ENCODE measurements around the gene SIRT7. TPM values are rescaled to one million over a fixed set of nuclear protein-coding genes. Genes with fewer than 3 reads are reported as not detected.
"Not testable (repeated sequence)": the region's sequence is repeated elsewhere in the genome, so short reads cannot be mapped to it uniquely, and the experiment has no call there.

The SIRT7 gene
- polyA plus RNA-seq, 4 donors = 25.9 to 129 (median 60.4) TPM

GRCh38 chr17:81920612-81921536 lies 2.9 kb upstream of the SIRT7 start:
- FAIRE-seq (no peak), DNase-seq (peak in 1 of 2 donors; percentile 58)
- Histone ChIP-seq H3K27me3 (ENCODE audit: control insufficient read depth in 3 of 3, insufficient read depth in 3 of 3, low read length in 3 of 3) (no peaks in the 10 kb centered on the region), H3K36me3 (ENCODE audit: control insufficient read depth in 3 of 3, insufficient read depth in 2 of 3, low read depth in 1 of 3, low read length in 3 of 3) (peaks cover 0 to 64% (median 2%) of the 10 kb centered on the region in 3 donors), H3K9me3 (ENCODE audit: control insufficient read depth in 2 of 2, insufficient read depth in 1 of 2, low read depth in 1 of 2, low read length in 1 of 2) (no peaks in the 10 kb centered on the region), H3K4me1 (ENCODE audit: control insufficient read depth in 3 of 3, insufficient read depth in 2 of 3, low read depth in 1 of 3, low read length in 2 of 3) (peaks cover 16 to 61% (median 22%) of the 10 kb centered on the region in 3 donors), H3K27ac (ENCODE audit: low read depth in 1 of 3, low read length in 2 of 3) (peak overlapping the region in 2 of 3 donors; percentile 14 to 48), H3K4me3 (ENCODE audit: low read depth in 1 of 3, low read length in 3 of 3) (no peak overlapping the region)
- 74 to 87% (median 78%) methylated on average over 33 of the region's 33 CpGs for WGBS, 3 donors

- FAIRE-seq = no peak
- peaks cover 2 to 72% (median 12%) of the 10 kb centered on the region in 3 donors for H3K36me3 ChIP-seq (ENCODE audit: control insufficient read depth in 3 of 3, insufficient read depth in 2 of 3, low read depth in 1 of 3, low read length in 3 of 3)
- WGBS, 3 donors = 42 to 71% (median 50%) methylated on average over 15 of the region's 15 CpGs
- peak overlapping the region; percentile 80 to 87 (median 86) for H3K27ac ChIP-seq (ENCODE audit: low read depth in 1 of 3, low read length in 2 of 3)
- H3K4me3 ChIP-seq (ENCODE audit: low read depth in 1 of 3, low read length in 3 of 3) = no peak overlapping the region
- no peaks in the 10 kb centered on the region for H3K27me3 ChIP-seq (ENCODE audit: control insufficient read depth in 3 of 3, insufficient read depth in 3 of 3, low read length in 3 of 3)
- H3K9me3 ChIP-seq (ENCODE audit: control insufficient read depth in 2 of 2, insufficient read depth in 1 of 2, low read depth in 1 of 2, low read length in 1 of 2) = no peaks in the 10 kb centered on the region
- H3K4me1 ChIP-seq (ENCODE audit: control insufficient read depth in 3 of 3, insufficient read depth in 2 of 3, low read depth in 1 of 3, low read length in 2 of 3) = peaks cover 12 to 47% (median 16%) of the 10 kb centered on the region in 3 donors
- DNase-seq = peak; percentile 49 to 93
Measured at GRCh38 chr17:81918832-81919545, 1.0 kb upstream of the SIRT7 start.

DNA sequence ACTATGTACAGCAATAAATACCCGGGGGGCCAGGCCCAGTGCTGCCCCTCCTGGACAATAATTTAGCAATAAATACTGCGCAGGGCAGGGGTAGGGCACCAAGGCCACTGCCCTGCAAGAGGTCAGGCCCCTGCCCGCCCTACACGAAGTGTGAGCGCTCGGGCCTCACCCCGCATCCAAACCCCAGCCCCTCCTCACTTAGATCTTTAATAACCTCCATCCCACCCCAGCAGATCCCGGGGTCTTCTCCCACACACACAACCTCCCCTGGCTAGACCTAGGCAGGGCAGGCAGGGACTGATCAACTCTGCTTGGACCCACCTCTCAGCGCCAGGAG lies 325 bp upstream of the SIRT7 start:
- FAIRE-seq; DNase-seq; H3K27me3 ChIP-seq (ENCODE audit: control insufficient read depth in 3 of 3, insufficient read depth in 3 of 3, low read length in 3 of 3); H3K9me3 ChIP-seq (ENCODE audit: control insufficient read depth in 2 of 2, insufficient read depth in 1 of 2, low read depth in 1 of 2, low read length in 1 of 2): not testable (repeated sequence)
- H3K4me3 ChIP-seq (ENCODE audit: low read depth in 1 of 3, low read length in 3 of 3) = peak overlapping the region in 1 of 3 donors; percentile 24
- H3K36me3 ChIP-seq (ENCODE audit: control insufficient read depth in 3 of 3, insufficient read depth in 2 of 3, low read depth in 1 of 3, low read length in 3 of 3) = peaks cover 2 to 72% (median 17%) of the 10 kb centered on the region in 3 donors
- peaks cover 8 to 40% (median 12%) of the 10 kb centered on the region in 3 donors for H3K4me1 ChIP-seq (ENCODE audit: control insufficient read depth in 3 of 3, insufficient read depth in 2 of 3, low read depth in 1 of 3, low read length in 2 of 3)
- 23 to 36% (median 23%) methylated on average over 9 of the region's 9 CpGs for WGBS, 3 donors
- peak overlapping the region; percentile 80 to 87 (median 86) for H3K27ac ChIP-seq (ENCODE audit: low read depth in 1 of 3, low read length in 2 of 3)

DNA sequence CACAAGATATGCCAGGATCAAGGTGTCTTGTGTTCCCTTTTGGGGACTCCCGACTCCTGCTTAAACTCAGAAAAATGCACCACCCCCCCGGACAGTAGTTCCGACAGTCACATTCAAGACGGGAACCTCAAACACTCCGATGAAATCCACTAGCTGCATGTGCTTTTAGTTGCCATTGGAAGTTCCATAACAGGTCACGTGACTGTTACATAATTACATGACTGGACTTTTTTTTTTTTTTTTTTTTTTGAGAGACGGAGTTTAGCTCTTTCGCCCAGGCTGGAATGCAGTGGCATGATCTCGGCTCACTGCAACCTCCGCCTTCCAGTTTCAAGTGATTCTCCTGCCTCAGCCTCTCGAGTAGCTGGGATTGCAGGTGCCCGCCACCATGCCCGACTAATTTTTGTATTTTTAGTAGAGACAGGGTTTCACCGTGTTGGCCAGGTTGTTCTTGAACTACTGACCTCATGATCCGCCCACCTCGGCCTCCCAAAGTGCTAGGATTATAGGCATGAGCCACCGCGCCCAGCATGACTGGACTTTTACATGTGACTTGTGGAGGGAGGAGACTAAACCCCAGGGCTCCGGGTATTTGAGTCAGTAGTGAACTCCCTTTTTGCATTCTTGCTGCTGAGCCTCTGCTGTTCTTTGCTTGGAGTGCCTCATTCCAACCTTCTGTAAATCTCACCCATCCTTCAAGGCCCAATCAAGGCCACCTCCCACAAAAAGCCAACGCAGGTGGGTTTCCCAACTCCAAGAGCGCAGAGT lies 1.6 kb downstream of the SIRT7 start:
- H3K4me3 ChIP-seq (ENCODE audit: low read depth in 1 of 3, low read length in 3 of 3) = peak overlapping the region in 2 of 3 donors; percentile 49 to 91
- H3K27ac ChIP-seq (ENCODE audit: low read depth in 1 of 3, low read length in 2 of 3) = peak overlapping the region; percentile 35 to 94 (median 52)
- DNase-seq (peak; percentile 60 to 82), FAIRE-seq (no peak)
- H3K27me3 ChIP-seq (ENCODE audit: control insufficient read depth in 3 of 3, insufficient read depth in 3 of 3, low read length in 3 of 3) = no peaks in the 10 kb centered on the region
- WGBS, 3 donors = 63 to 75% (median 65%) methylated on average over 21 of the region's 21 CpGs
- peaks cover 8 to 33% (median 9%) of the 10 kb centered on the region in 3 donors for H3K4me1 ChIP-seq (ENCODE audit: control insufficient read depth in 3 of 3, insufficient read depth in 2 of 3, low read depth in 1 of 3, low read length in 2 of 3)
- peaks cover 9 to 73% (median 21%) of the 10 kb centered on the region in 3 donors for H3K36me3 ChIP-seq (ENCODE audit: control insufficient read depth in 3 of 3, insufficient read depth in 2 of 3, low read depth in 1 of 3, low read length in 3 of 3)
- no peaks in the 10 kb centered on the region for H3K9me3 ChIP-seq (ENCODE audit: control insufficient read depth in 2 of 2, insufficient read depth in 1 of 2, low read depth in 1 of 2, low read length in 1 of 2)

DNA sequence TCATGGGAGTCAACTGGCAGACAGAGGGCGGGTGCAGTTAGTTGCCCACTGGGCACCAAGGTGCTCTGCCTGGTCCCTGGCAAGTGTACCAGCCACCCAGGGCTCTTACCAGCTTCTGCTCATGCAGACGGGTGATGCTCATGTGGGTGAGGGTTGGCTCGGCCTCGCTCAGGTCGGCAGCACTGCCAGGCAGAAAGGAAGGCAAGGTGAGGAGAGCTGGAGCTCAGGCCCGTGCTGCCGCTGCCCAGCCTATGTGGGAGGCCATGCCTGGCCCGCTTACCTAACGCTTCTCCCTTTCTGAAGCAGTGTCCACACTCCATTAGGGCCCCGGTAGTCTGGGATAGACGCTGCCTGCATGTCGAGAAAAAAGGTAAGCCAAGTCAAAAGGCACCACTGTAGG lies 2.6 kb downstream of the SIRT7 start:
- WGBS, 3 donors = 89 to 95% (median 93%) methylated on average over 12 of the region's 12 CpGs
- no peak for DNase-seq
- H3K4me3 ChIP-seq (ENCODE audit: low read depth in 1 of 3, low read length in 3 of 3) = no peak overlapping the region
- H3K4me1 ChIP-seq (ENCODE audit: control insufficient read depth in 3 of 3, insufficient read depth in 2 of 3, low read depth in 1 of 3, low read length in 2 of 3) = peaks cover 8 to 34% (median 9%) of the 10 kb centered on the region in 3 donors
- peaks cover 7 to 62% (median 21%) of the 10 kb centered on the region in 3 donors for H3K36me3 ChIP-seq (ENCODE audit: control insufficient read depth in 3 of 3, insufficient read depth in 2 of 3, low read depth in 1 of 3, low read length in 3 of 3)
- no peak for FAIRE-seq
- no peaks in the 10 kb centered on the region for H3K27me3 ChIP-seq (ENCODE audit: control insufficient read depth in 3 of 3, insufficient read depth in 3 of 3, low read length in 3 of 3)
- no peaks in the 10 kb centered on the region for H3K9me3 ChIP-seq (ENCODE audit: control insufficient read depth in 2 of 2, insufficient read depth in 1 of 2, low read depth in 1 of 2, low read length in 1 of 2)
- H3K27ac ChIP-seq (ENCODE audit: low read depth in 1 of 3, low read length in 2 of 3) = no peak overlapping the region

DNA sequence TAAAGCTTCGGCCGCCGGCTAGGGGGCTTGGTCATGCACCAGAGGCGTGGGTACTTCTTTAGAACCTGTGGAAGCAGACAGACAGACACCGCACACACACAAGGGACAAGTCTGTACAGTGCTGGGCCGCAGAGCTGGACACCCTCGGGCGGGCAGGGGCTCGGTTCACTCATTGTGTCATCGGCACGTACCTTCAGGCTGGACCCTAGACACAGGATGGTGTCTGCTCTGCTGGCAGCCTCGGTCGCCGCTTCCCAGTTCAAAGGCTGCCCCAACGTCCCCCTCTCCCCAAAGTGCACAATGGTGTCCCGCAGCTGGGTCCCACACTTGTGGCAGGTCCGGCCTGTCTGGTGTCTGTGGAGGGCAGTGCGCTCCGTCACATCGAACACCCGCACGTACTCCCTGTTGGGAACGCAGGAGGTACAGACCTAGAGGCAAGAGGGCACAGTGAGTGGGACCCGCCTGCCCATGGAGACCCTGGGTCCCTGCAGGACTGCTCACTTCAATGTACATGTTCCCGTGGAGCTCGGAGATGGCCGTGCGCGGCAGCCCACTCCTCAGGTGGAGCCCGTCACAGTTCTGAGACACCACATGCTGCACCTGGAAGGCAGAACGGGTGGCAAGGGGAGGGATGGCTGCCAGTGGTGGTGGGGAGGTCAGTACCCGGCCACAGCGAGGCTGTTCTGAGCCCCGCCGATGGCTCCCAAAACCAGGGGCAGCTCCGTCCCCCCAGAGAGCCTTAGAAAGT lies 3.7 kb downstream of the SIRT7 start:
- Histone ChIP-seq H3K27me3 (ENCODE audit: control insufficient read depth in 3 of 3, insufficient read depth in 3 of 3, low read length in 3 of 3) (no peaks in the 10 kb centered on the region), H3K27ac (ENCODE audit: low read depth in 1 of 3, low read length in 2 of 3) (no peak overlapping the region), H3K9me3 (ENCODE audit: control insufficient read depth in 2 of 2, insufficient read depth in 1 of 2, low read depth in 1 of 2, low read length in 1 of 2) (no peaks in the 10 kb centered on the region), H3K4me1 (ENCODE audit: control insufficient read depth in 3 of 3, insufficient read depth in 2 of 3, low read depth in 1 of 3, low read length in 2 of 3) (peaks cover 5 to 36% (median 9%) of the 10 kb centered on the region in 3 donors), H3K36me3 (ENCODE audit: control insufficient read depth in 3 of 3, insufficient read depth in 2 of 3, low read depth in 1 of 3, low read length in 3 of 3) (peaks cover 7 to 56% (median 24%) of the 10 kb centered on the region in 3 donors), H3K4me3 (ENCODE audit: low read depth in 1 of 3, low read length in 3 of 3) (no peak overlapping the region)
- WGBS, 3 donors = 96 to 98% (median 96%) methylated on average over 34 to 36 of the region's 36 CpGs
- no peak for DNase-seq
- no peak for FAIRE-seq

- H3K36me3 ChIP-seq (ENCODE audit: control insufficient read depth in 3 of 3, insufficient read depth in 2 of 3, low read depth in 1 of 3, low read length in 3 of 3) = peaks cover 7 to 56% (median 24%) of the 10 kb centered on the region in 3 donors
- DNase-seq = no peak
- H3K27ac ChIP-seq (ENCODE audit: low read depth in 1 of 3, low read length in 2 of 3) = no peak overlapping the region
- no peaks in the 10 kb centered on the region for H3K27me3 ChIP-seq (ENCODE audit: control insufficient read depth in 3 of 3, insufficient read depth in 3 of 3, low read length in 3 of 3)
- no peak overlapping the region for H3K4me3 ChIP-seq (ENCODE audit: low read depth in 1 of 3, low read length in 3 of 3)
- H3K9me3 ChIP-seq (ENCODE audit: control insufficient read depth in 2 of 2, insufficient read depth in 1 of 2, low read depth in 1 of 2, low read length in 1 of 2) = no peaks in the 10 kb centered on the region
- no peak for FAIRE-seq
- H3K4me1 ChIP-seq (ENCODE audit: control insufficient read depth in 3 of 3, insufficient read depth in 2 of 3, low read depth in 1 of 3, low read length in 2 of 3) = peaks cover 5 to 32% (median 9%) of the 10 kb centered on the region in 3 donors
- 94 to 98% (median 95%) methylated on average over 31 of the region's 31 CpGs for WGBS, 3 donors
Measured at GRCh38 chr17:81913394-81914102, 4.4 kb downstream of the SIRT7 start.

All from small intestine (tissue), 7 donors.